HepG2 (cell line): ENCODE data around the gene HSF4. TPM values are rescaled to one million over a fixed set of nuclear protein-coding genes. Genes with fewer than 3 reads are reported as not detected.
A peak's percentile ranks its signal among the peaks of the same experiment; 100 is the strongest.

Source experiments
- ATF2 ChIP-seq: sonication (generic); formaldehyde crosslinking; IDR thresholded peaks from 2 replicates; pipeline ENCODE4 v1.4.0; 2020; ENCODE audit warnings: missing genetic modification reagents
- FOSL2 ChIP-seq: sonication (generic); formaldehyde crosslinking; IDR thresholded peaks from 2 replicates; pipeline ENCODE4 v1.4.0; 2020; ENCODE audit warnings: missing genetic modification reagents
- GRHL1 ChIP-seq: sonication (generic); formaldehyde crosslinking; conservative IDR thresholded peaks from 2 replicates; pipeline ENCODE4 v1.8.0; 2022; ENCODE audit warnings: missing genetic modification reagents
- HNF4A ChIP-seq: sonication (generic); formaldehyde crosslinking; IDR thresholded peaks from 2 replicates; pipeline ENCODE4 v1.4.0; 2020; ENCODE audit warnings: missing genetic modification reagents
- HOXA9 ChIP-seq: sonication (generic); formaldehyde crosslinking; IDR thresholded peaks from 2 replicates; pipeline ENCODE4 v1.8.1; 2022; ENCODE audit warnings: missing genetic modification reagents, mild to moderate bottlenecking, moderate library complexity, borderline replicate concordance
- MAF1 ChIP-seq: sonication (generic); formaldehyde crosslinking; IDR thresholded peaks from 2 replicates; pipeline ENCODE4 v1.5.0; 2020; ENCODE audit warnings: missing genetic modification reagents, borderline replicate concordance
- NR1H2 ChIP-seq: sonication (generic); formaldehyde crosslinking; IDR thresholded peaks from 2 replicates; pipeline ENCODE4 v1.8.1; 2022; ENCODE audit warnings: low read depth, missing genetic modification reagents, borderline replicate concordance
- ZNF260 ChIP-seq: sonication (generic); formaldehyde crosslinking; IDR thresholded peaks from 2 replicates; pipeline ENCODE4 v1.4.0; 2020; ENCODE audit warnings: missing genetic modification reagents, low read depth, mild to moderate bottlenecking, borderline replicate concordance
- ZNF552 ChIP-seq: sonication (generic); formaldehyde crosslinking; IDR thresholded peaks from 2 replicates; pipeline ENCODE4 v1.9.0; 2022; ENCODE audit warnings: missing genetic modification reagents, mild to moderate bottlenecking, borderline replicate concordance
- ZNF614 ChIP-seq: IDR thresholded peaks from 2 replicates; pipeline ENCODE4 v1.6.1; 2018; ENCODE audit warnings: missing biosample characterization, missing genetic modification reagents, inconsistent platforms, borderline replicate concordance
- ZNF777 ChIP-seq: sonication (generic); formaldehyde crosslinking; IDR thresholded peaks from 2 replicates; pipeline ENCODE4 v1.4.0; 2020; ENCODE audit warnings: missing genetic modification reagents
- polyA plus RNA-seq, 8 experiments: library from polyadenylated mRNA; depleted of rRNA in 3 of 8; stranded (reverse) in 7 of 8; unstranded in 1 of 8; fragments of >200 nt; fragmentation: Illumina TruSeq in 4 of 8; extraction: Trizol in 4 of 8; gene quantifications; 2 replicates each; pipeline versions ENCODE4 v1.2.1 to v1.2.3, GENCODE V29; 2011 to 2016; ENCODE audit warnings: low read depth in 4 of 8, missing spikeins in 1 of 8, mixed read lengths in 1 of 8; ENCODE audit not compliant: insufficient read depth in 1 of 8
- total RNA-seq, 5 experiments: library from RNA; depleted of rRNA; stranded (reverse); fragments of >200 nt; fragmentation: Illumina TruSeq; extraction: Trizol; gene quantifications; 2 replicates each; pipeline ENCODE4 v1.2.3, GENCODE V29; 2016; ENCODE audit warnings: low read depth in 1 of 5
- TF ChIP-seq, protein P1 (sequence below): sonication (generic); formaldehyde crosslinking; IDR thresholded peaks from 2 replicates; pipeline ENCODE4 v1.5.0; 2020; ENCODE audit warnings: mild to moderate bottlenecking, missing genetic modification reagents
- TF ChIP-seq, protein P2 (sequence below): sonication (generic); formaldehyde crosslinking; IDR thresholded peaks from 2 replicates; pipeline ENCODE4 v1.8.1; 2023; ENCODE audit warnings: mild to moderate bottlenecking, moderate library complexity, missing genetic modification reagents
- TF ChIP-seq, protein P3 (sequence below): sonication (generic); formaldehyde crosslinking; IDR thresholded peaks from 2 replicates; pipeline ENCODE4 v1.4.0; 2020; ENCODE audit warnings: missing genetic modification reagents
- TF ChIP-seq, protein P4 (sequence below): IDR thresholded peaks from 2 replicates; pipeline ENCODE4 v1.6.1; 2016; ENCODE audit warnings: mild to moderate bottlenecking
- TF ChIP-seq, protein P5 (sequence below): sonication (generic); formaldehyde crosslinking; IDR thresholded peaks from 2 replicates; pipeline ENCODE4 v1.5.1; 2020; ENCODE audit warnings: mild to moderate bottlenecking, missing genetic modification reagents, moderate library complexity

HSF4 gene
- total and polyA plus RNA-seq, 2 of the 13 experiments (the other 11 are each of a cell fraction or from before 2014, with no cell fraction given): 3.5 to 16.9 TPM

- TF ChIP-seq ZNF614 (CRISPR knock-in tag) (peak; percentile 65; the same call in 1 of the 2 replicates), HNF4A (CRISPR knock-in tag) (peak; percentile 38; the same call in 1 of the 2 replicates), ZNF777 (CRISPR knock-in tag) (peak; percentile 76; the same call in 1 of the 2 replicates), FOSL2 (CRISPR knock-in tag) (0 out of 2 replicates have a peak, but pooled peaks have one; percentile 42), MAF1 (peak; percentile 70; the same call in 1 of the 2 replicates), GRHL1 (no peak), HOXA9 (CRISPR knock-in tag) (peak; percentile 84; the same call in 1 of the 2 replicates), ZNF260 (CRISPR knock-in tag) (no peak), NR1H2 (0 out of 2 replicates have a peak, but pooled peaks have one; percentile 58), ZNF552 (peak; percentile 75; the same call in 1 of the 2 replicates), ATF2 (CRISPR knock-in tag) (peak; percentile 86)
- TF ChIP-seq, protein P1, sequence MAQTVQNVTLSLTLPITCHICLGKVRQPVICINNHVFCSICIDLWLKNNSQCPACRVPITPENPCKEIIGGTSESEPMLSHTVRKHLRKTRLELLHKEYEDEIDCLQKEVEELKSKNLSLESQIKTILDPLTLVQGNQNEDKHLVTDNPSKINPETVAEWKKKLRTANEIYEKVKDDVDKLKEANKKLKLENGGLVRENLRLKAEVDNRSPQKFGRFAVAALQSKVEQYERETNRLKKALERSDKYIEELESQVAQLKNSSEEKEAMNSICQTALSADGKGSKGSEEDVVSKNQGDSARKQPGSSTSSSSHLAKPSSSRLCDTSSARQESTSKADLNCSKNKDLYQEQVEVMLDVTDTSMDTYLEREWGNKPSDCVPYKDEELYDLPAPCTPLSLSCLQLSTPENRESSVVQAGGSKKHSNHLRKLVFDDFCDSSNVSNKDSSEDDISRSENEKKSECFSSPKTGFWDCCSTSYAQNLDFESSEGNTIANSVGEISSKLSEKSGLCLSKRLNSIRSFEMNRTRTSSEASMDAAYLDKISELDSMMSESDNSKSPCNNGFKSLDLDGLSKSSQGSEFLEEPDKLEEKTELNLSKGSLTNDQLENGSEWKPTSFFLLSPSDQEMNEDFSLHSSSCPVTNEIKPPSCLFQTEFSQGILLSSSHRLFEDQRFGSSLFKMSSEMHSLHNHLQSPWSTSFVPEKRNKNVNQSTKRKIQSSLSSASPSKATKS (CRISPR knock-in tag): no peak
- TF ChIP-seq, protein P2, sequence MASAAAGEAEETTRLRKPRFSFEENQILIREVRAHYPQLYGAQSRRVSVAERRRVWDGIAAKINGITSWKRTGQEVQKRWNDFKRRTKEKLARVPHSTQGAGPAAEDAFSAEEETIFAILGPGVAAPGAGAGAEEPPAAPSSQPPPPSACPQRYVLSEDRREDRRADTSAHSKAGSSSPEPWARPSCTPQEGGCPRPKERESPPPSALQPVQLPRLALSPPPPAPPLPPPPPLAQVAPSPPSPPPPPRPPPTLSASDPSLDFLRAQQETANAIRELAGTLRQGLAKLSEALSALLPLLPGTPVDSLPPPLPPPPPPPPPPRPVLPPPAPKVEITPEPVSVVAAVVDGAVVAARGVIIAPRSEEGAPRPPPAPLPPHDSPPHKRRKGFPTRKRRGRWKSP (CRISPR knock-in tag): peak; percentile 93
- TF ChIP-seq, protein P3, sequence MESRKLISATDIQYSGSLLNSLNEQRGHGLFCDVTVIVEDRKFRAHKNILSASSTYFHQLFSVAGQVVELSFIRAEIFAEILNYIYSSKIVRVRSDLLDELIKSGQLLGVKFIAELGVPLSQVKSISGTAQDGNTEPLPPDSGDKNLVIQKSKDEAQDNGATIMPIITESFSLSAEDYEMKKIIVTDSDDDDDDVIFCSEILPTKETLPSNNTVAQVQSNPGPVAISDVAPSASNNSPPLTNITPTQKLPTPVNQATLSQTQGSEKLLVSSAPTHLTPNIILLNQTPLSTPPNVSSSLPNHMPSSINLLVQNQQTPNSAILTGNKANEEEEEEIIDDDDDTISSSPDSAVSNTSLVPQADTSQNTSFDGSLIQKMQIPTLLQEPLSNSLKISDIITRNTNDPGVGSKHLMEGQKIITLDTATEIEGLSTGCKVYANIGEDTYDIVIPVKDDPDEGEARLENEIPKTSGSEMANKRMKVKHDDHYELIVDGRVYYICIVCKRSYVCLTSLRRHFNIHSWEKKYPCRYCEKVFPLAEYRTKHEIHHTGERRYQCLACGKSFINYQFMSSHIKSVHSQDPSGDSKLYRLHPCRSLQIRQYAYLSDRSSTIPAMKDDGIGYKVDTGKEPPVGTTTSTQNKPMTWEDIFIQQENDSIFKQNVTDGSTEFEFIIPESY (CRISPR knock-in tag): peak; percentile 7; the same call in 1 of the 2 replicates
- TF ChIP-seq, protein P4, sequence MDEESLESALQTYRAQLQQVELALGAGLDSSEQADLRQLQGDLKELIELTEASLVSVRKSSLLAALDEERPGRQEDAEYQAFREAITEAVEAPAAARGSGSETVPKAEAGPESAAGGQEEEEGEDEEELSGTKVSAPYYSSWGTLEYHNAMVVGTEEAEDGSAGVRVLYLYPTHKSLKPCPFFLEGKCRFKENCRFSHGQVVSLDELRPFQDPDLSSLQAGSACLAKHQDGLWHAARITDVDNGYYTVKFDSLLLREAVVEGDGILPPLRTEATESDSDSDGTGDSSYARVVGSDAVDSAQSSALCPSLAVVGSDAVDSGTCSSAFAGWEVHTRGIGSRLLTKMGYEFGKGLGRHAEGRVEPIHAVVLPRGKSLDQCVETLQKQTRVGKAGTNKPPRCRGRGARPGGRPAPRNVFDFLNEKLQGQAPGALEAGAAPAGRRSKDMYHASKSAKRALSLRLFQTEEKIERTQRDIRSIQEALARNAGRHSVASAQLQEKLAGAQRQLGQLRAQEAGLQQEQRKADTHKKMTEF (CRISPR knock-in tag): peak; percentile 90; the same call in 1 of the 2 replicates
- TF ChIP-seq, protein P5, sequence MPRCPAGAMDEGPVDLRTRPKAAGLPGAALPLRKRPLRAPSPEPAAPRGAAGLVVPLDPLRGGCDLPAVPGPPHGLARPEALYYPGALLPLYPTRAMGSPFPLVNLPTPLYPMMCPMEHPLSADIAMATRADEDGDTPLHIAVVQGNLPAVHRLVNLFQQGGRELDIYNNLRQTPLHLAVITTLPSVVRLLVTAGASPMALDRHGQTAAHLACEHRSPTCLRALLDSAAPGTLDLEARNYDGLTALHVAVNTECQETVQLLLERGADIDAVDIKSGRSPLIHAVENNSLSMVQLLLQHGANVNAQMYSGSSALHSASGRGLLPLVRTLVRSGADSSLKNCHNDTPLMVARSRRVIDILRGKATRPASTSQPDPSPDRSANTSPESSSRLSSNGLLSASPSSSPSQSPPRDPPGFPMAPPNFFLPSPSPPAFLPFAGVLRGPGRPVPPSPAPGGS (CRISPR knock-in tag): peak; percentile 88; the same call in 1 of the 2 replicates
Measured at GRCh38 chr16:67164599-67165061, at the start of gene HSF4 (continued).
